ENCODE data around the gene PLCL1. TPM values are rescaled to one million over a fixed set of nuclear protein-coding genes. Genes with fewer than 3 reads are reported as not detected.

Gene PLCL1
- polyA plus RNA-seq, 1 of the 3 experiments (the other 2 are of a cell fraction): 7.7 TPM

DNA sequence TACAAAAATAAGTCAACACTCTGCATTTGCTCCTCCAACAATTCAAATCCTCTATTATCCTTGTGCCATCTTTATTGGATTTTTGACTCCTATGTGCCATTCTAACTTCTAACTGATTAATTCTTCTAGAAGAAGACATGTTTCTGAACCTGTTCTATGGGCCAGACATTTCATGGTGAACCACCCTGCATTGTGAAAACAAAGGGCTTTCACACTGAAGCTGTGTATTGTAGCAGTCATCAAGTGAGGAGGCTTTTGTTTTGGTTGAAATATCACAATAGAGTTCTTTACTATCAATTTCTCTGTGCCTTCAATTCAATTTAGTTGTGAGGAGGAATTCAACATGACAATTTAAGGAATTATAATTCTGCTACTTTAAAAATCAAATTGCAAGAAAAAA is 357.9 kb downstream of the PLCL1 start:
- TF ChIP-seq GATA2 (CRISPR knock-in tag; IDR thresholded peaks at IDR 0.05): no peak
- TF ChIP-seq MEF2A (IDR thresholded peaks at IDR 0.05; ENCODE audit: borderline replicate concordance, low read depth): no peak
- TF ChIP-seq USF1 (IDR thresholded peaks at IDR 0.05; ENCODE audit: borderline replicate concordance, low read depth): no peak
- TF ChIP-seq RFX5 (IDR thresholded peaks at IDR 0.05; ENCODE audit: low read length): no peak
- TF ChIP-seq FOSL2 (IDR thresholded peaks at IDR 0.05; ENCODE audit: borderline replicate concordance, low read depth): no peak
- TF ChIP-seq CHD2 (IDR thresholded peaks at IDR 0.05; ENCODE audit: low read length, partially characterized antibody): no peak
- TF ChIP-seq SIN3A (IDR thresholded peaks at IDR 0.05; ENCODE audit: borderline replicate concordance, low read depth, low read length): no peak
- TF ChIP-seq MXI1 (IDR thresholded peaks at IDR 0.05; ENCODE audit: low read depth, low read length): no peak
- TF ChIP-seq SMC3 (IDR thresholded peaks at IDR 0.05; ENCODE audit: low read depth, low read length): no peak
- H3K79me2 ChIP-seq (ENCODE audit: insufficient read depth): no peaks in the 10 kb centered on the region
- no peaks in the 10 kb centered on the region for H3K36me3 ChIP-seq (replicated peaks in 1 of 2; ENCODE audit: control insufficient read depth in 1 of 2, insufficient read depth in 2 of 2, low read length in 1 of 2)
- H3K4me3 ChIP-seq (ENCODE audit: low read depth in 2 of 2, low read length in 1 of 2): no peak overlapping the region
- no peaks in the 10 kb centered on the region for H3K4me1 ChIP-seq (ENCODE audit: control insufficient read depth in 1 of 2, insufficient read depth in 2 of 2, low read depth in 1 of 2, low read length in 1 of 2)
- H3K27me3 ChIP-seq (ENCODE audit: insufficient read depth): no peaks in the 10 kb centered on the region
- H2AFZ ChIP-seq (ENCODE audit: low read depth): no peak overlapping the region
- H3K9ac ChIP-seq: no peak overlapping the region
- no peaks in the 10 kb centered on the region for H3K9me2 ChIP-seq
- no peaks in the 10 kb centered on the region for H3F3A ChIP-seq (replicated peaks; ENCODE audit: insufficient read depth)
- no peak for DNase-seq
- no peak overlapping the region for H3K4me2 ChIP-seq
- POLR2A ChIA-PET: no interaction called here
- CTCF ChIA-PET: interaction anchor here (1.1 to 1.8 kb wide), 2 partner anchors 14 to 16 kb away, joined by 3 to 5 read pairs; no protein-coding TSS in a partner anchor
- no peak overlapping the region for H3K27ac ChIP-seq (ENCODE audit: low read depth in 2 of 2, low read length in 1 of 2)
- no peaks in the 10 kb centered on the region for H4K20me1 ChIP-seq (ENCODE audit: insufficient read depth)
- H3K9me3 ChIP-seq: no peaks in the 10 kb centered on the region

- Histone ChIP-seq H3K27me3 (ENCODE audit: insufficient read depth) (no peaks in the 10 kb centered on the region), H3K4me1 (ENCODE audit: control insufficient read depth in 1 of 2, insufficient read depth in 2 of 2, low read depth in 1 of 2, low read length in 1 of 2) (no peaks in the 10 kb centered on the region), H2AFZ (ENCODE audit: low read depth) (no peak overlapping the region), H3F3A (replicated peaks; ENCODE audit: insufficient read depth) (no peaks in the 10 kb centered on the region), H3K4me3 (ENCODE audit: low read depth in 2 of 2, low read length in 1 of 2) (no peak overlapping the region), H3K9me3 (no peaks in the 10 kb centered on the region), H4K20me1 (ENCODE audit: insufficient read depth) (no peaks in the 10 kb centered on the region), H3K36me3 (replicated peaks in 1 of 2; ENCODE audit: control insufficient read depth in 1 of 2, insufficient read depth in 2 of 2, low read length in 1 of 2) (no peaks in the 10 kb centered on the region), H3K27ac (ENCODE audit: low read depth in 2 of 2, low read length in 1 of 2) (no peak overlapping the region), H3K4me2 (no peak overlapping the region), H3K9ac (no peak overlapping the region), H3K9me2 (no peaks in the 10 kb centered on the region), H3K79me2 (ENCODE audit: insufficient read depth) (no peaks in the 10 kb centered on the region)
- POLR2A ChIA-PET: no interaction called here
- CTCF ChIA-PET: no interaction called here
- no peak for TF ChIP-seq MXI1 (IDR thresholded peaks at IDR 0.05; ENCODE audit: low read depth, low read length)
- TF ChIP-seq, protein P1, sequence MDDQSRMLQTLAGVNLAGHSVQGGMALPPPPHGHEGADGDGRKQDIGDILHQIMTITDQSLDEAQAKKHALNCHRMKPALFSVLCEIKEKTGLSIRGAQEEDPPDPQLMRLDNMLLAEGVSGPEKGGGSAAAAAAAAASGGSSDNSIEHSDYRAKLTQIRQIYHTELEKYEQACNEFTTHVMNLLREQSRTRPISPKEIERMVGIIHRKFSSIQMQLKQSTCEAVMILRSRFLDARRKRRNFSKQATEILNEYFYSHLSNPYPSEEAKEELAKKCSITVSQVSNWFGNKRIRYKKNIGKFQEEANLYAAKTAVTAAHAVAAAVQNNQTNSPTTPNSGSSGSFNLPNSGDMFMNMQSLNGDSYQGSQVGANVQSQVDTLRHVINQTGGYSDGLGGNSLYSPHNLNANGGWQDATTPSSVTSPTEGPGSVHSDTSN (IDR thresholded peaks at IDR 0.05): no peak
- no peak for TF ChIP-seq CHD2 (IDR thresholded peaks at IDR 0.05; ENCODE audit: low read length, partially characterized antibody)
- no peak for TF ChIP-seq RXRA (IDR thresholded peaks at IDR 0.05; ENCODE audit: borderline replicate concordance, low read depth)
- no peak for TF ChIP-seq GATA2 (CRISPR knock-in tag; IDR thresholded peaks at IDR 0.05)
- TF ChIP-seq FOXJ3 (CRISPR knock-in tag; IDR thresholded peaks at IDR 0.05): no peak
- DNase-seq: no peak
- WGBS (ENCODE audit: low lambda C conversion rate): 81% methylated on average over 6 of the region's 6 CpGs
Measured at GRCh38 chr2:198164843-198165242, 360.4 kb downstream of the PLCL1 start.

Data from SK-N-SH (cell line).